BLaER1 (cell line): ENCODE measurements around the gene RASA4B.

Experiments used
- H3K27ac ChIP-seq: shearing (Covaris generic); formaldehyde crosslinking; 2 replicates; pipeline ENCODE4 v1.8.1; 2022
- H3K27me3 ChIP-seq: shearing (Covaris generic); formaldehyde crosslinking; 2 replicates; pipeline ENCODE4 v1.8.1; 2022
- H3K36me3 ChIP-seq: shearing (Covaris generic); formaldehyde crosslinking; 2 replicates; pipeline ENCODE4 v1.8.1; 2022
- H3K4me1 ChIP-seq: shearing (Covaris generic); formaldehyde crosslinking; 2 replicates; pipeline ENCODE4 v1.8.1; 2022
- H3K4me2 ChIP-seq: shearing (Covaris generic); formaldehyde crosslinking; 2 replicates; pipeline ENCODE4 v1.8.1; 2022
- H3K4me3 ChIP-seq: shearing (Covaris generic); formaldehyde crosslinking; 2 replicates; pipeline ENCODE4 v1.8.1; 2022
- H3K9ac ChIP-seq: shearing (Covaris generic); formaldehyde crosslinking; 2 replicates; pipeline ENCODE4 v1.8.1; 2022
- H3K9me3 ChIP-seq: shearing (Covaris generic); formaldehyde crosslinking; 2 replicates; pipeline ENCODE4 v1.8.1; 2022
- H4K20me1 ChIP-seq: shearing (Covaris generic); formaldehyde crosslinking; 2 replicates; pipeline ENCODE4 v1.8.1; 2022
- Cebpa-rat ChIP-seq: shearing (Covaris generic); IDR thresholded peaks from 2 replicates; pipeline ENCODE4 v1.8.1; 2022

Gene RASA4B

DNA sequence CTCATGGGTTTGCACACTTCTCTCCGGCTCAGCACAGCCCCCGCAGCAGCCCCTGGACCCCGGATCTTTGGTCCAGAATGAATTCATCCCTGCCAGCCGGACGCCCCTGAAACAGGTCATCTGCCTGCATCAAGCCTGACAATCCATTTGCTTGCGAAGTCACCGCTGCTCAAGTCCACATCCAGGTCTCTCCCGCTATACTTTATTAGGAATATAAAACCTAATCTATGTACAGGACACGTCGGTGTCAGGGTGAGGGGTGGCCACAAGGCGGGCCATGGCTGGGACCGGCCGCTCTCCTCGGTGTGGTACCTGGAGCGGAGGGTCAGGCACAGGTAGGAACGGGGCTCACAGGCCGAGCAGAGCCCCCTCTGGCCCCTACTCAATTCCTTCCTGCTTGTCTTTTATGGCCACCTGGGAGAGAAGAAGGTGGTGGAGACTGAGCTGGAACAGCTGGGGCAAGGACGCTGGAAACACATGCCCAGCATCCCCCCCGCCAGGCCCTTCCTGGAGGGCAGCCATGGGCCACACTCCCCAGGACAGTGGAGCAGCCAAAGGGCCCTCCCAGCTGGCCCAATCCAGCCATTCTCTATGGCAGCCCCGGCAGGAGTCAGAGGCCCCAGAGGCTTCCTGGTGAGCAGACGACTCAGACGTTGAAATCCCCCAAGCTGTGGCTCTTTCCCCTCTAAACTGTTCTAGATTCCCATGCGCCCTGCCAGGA lies 44.1 kb downstream of the RASA4B start:
- Histone ChIP-seq H3K4me3 (no peak overlapping the region), H3K36me3 (peaks cover 61% of the 10 kb centered on the region), H3K27me3 (no peaks in the 10 kb centered on the region), H3K4me2 (peak overlapping the region; percentile 18), H4K20me1 (peaks cover 28% of the 10 kb centered on the region), H3K4me1 (peaks cover 27% of the 10 kb centered on the region), H3K27ac (peak overlapping the region; percentile 24; the same call in 1 of the 2 replicates), H3K9ac (no peak overlapping the region), H3K9me3 (no peaks in the 10 kb centered on the region)
- TF ChIP-seq Cebpa-rat = no peak

DNA sequence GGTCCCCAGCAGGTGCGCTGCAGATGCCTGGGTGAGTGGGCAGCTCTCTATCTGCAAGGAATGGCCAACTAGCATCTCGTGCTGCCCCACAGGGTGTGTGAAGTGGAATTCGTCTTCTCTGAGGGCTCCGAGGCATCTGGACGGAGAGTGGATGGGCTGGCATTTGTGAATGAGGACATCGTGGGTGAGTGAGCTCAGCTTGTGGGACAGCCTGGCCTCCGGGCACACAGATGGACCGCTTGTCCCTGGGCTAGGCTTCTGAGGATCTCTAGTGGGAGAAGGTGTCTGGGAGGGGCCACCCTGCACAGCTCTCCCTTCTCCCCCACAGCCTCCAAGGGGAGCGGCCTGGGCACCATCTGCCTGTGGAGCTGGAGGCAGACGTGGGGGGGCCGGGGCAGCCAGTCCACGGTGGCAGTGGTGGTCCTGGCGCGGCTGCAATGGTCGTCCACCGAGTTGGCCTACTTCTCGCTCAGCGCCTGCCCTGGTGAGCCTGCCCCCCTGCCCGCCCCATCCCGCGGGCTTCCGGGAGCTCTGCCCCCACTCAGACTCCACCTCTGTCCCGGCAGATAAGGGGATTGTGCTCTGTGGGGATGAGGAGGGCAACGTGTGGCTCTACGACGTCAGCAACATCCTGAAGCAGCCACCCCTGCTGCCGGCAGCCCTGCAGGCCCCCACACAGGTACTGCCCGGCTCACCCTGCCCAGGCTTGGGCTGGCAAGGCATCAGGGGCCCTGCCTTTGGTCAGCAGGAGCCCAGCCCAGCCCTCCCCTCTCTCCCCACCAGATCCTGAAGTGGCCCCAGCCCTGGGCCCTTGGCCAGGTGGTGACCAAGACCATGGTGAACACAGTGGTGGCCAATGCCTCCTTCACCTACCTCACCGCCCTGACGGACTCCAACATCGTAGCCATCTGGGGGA lies 45.2 kb downstream of the RASA4B start:
- Histone ChIP-seq H3K4me2 (no peak overlapping the region; the same call in 1 of the 2 replicates), H3K36me3 (peaks cover 72% of the 10 kb centered on the region), H3K4me1 (peaks cover 37% of the 10 kb centered on the region), H3K9ac (no peak overlapping the region), H3K27me3 (no peaks in the 10 kb centered on the region), H4K20me1 (peaks cover 38% of the 10 kb centered on the region), H3K27ac (no peak overlapping the region), H3K9me3 (no peaks in the 10 kb centered on the region), H3K4me3 (no peak overlapping the region)
- TF ChIP-seq Cebpa-rat = no peak

DNA sequence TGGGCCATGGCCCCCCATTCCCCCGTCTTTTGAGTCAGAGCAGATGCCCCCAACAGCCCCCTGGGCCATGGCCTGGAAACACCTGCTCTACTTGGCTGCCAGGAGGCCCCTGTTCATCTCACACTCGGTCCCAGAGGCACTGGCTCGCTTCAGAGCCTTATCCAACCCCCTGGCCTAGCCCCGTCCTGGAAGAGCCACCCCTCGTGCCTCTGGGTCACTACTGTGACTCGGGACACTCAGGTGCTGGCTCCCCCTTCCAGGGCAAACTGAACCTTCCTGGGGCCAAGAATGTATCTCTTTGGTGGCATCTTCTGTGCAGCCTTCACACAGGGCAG lies 45.8 kb downstream of the RASA4B start:
- TF ChIP-seq Cebpa-rat = no peak
- H3K27me3 ChIP-seq = no peaks in the 10 kb centered on the region
- no peak overlapping the region for H3K4me3 ChIP-seq
- H3K9ac ChIP-seq = no peak overlapping the region
- peaks cover 43% of the 10 kb centered on the region for H3K4me1 ChIP-seq
- peaks cover 42% of the 10 kb centered on the region for H4K20me1 ChIP-seq
- H3K36me3 ChIP-seq = peaks cover 74% of the 10 kb centered on the region
- 0 out of 2 replicates have a peak overlapping the region, but pooled peaks have one; percentile 13 for H3K27ac ChIP-seq
- no peak overlapping the region; the same call in 1 of the 2 replicates for H3K4me2 ChIP-seq
- H3K9me3 ChIP-seq = no peaks in the 10 kb centered on the region

DNA sequence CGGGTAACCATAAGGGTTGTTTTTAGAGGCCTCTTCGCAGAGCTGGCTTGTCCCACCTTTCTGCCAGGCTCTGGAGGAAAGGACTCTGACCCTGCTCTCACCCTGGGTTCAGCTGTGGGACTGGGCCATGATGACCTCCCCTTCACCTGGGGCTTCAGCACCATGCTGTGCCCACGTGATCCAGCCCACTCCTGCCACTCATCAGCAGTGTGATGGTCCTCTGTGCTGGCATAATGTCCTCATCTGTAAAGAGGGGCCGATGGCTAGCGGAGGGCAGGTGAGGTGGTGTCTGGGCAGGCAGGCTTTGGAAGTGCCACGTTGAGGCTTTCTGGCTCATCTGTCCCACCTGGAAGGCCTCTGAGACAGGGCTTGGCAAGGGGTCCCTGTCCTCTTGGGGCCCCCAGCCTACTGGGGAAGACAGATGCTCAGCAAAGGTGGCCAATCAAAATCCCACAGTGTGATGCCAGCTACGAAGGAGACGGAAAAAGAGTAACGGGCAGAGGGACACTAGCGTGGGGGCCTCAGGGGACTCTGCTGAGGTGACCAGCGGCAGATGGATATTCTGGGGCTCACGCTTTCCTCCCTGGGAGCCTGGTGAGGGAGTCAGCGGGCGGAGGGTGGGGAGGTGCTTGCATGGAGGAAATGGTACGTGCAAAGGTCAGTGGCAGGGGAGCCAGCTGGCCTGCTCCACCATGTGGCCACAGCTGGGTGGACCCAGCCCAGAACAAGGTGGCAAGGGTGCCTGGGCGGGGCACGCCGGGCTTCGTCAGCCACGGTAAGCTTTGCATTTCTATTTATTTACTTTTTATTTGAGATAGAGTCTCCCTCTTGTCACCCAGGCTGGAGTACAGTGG lies 47.4 kb downstream of the RASA4B start:
- Histone ChIP-seq H3K4me1 (peaks cover 59% of the 10 kb centered on the region), H4K20me1 (peaks cover 55% of the 10 kb centered on the region), H3K9me3 (no peaks in the 10 kb centered on the region), H3K9ac (no peak overlapping the region), H3K4me2 (no peak overlapping the region), H3K4me3 (no peak overlapping the region), H3K36me3 (peaks cover 70% of the 10 kb centered on the region), H3K27ac (no peak overlapping the region), H3K27me3 (no peaks in the 10 kb centered on the region)
- TF ChIP-seq Cebpa-rat = no peak

- H3K4me3 ChIP-seq = no peak overlapping the region
- H4K20me1 ChIP-seq = peaks cover 55% of the 10 kb centered on the region
- H3K4me1 ChIP-seq = peaks cover 59% of the 10 kb centered on the region
- TF ChIP-seq Cebpa-rat = no peak
- peaks cover 68% of the 10 kb centered on the region for H3K36me3 ChIP-seq
- H3K9ac ChIP-seq = 0 out of 2 replicates have a peak overlapping the region, but pooled peaks have one; percentile 61
- 0 out of 2 replicates have a peak overlapping the region, but pooled peaks have one; percentile 62 for H3K4me2 ChIP-seq
- H3K9me3 ChIP-seq = no peaks in the 10 kb centered on the region
- no peak overlapping the region for H3K27ac ChIP-seq
- no peaks in the 10 kb centered on the region for H3K27me3 ChIP-seq
These were observed 48.1 kb downstream of the RASA4B start for GRCh38 chr7:102469351-102469971.

GRCh38 chr7:102468478-102469350 lies 48.9 kb downstream of the RASA4B start:
- H3K4me1 ChIP-seq = peaks cover 62% of the 10 kb centered on the region
- H3K9me3 ChIP-seq = no peaks in the 10 kb centered on the region
- H3K36me3 ChIP-seq = peaks cover 66% of the 10 kb centered on the region
- no peak for TF ChIP-seq Cebpa-rat
- H3K4me2 ChIP-seq = peak overlapping the region; percentile 62
- peak overlapping the region; percentile 53; the same call in 1 of the 2 replicates for H3K27ac ChIP-seq
- peaks cover 52% of the 10 kb centered on the region for H4K20me1 ChIP-seq
- H3K4me3 ChIP-seq = no peak overlapping the region
- no peaks in the 10 kb centered on the region for H3K27me3 ChIP-seq
- H3K9ac ChIP-seq = peak overlapping the region; percentile 61; the same call in 1 of the 2 replicates

GRCh38 chr7:102467581-102468477 lies 49.7 kb downstream of the RASA4B start:
- Histone ChIP-seq H3K27me3 (no peaks in the 10 kb centered on the region), H3K27ac (peak overlapping the region; percentile 53), H3K4me3 (no peak overlapping the region), H3K9ac (peak overlapping the region; percentile 61; the same call in 1 of the 2 replicates), H3K4me1 (peaks cover 65% of the 10 kb centered on the region), H3K9me3 (no peaks in the 10 kb centered on the region), H3K4me2 (peak overlapping the region; percentile 62), H3K36me3 (peaks cover 57% of the 10 kb centered on the region), H4K20me1 (peaks cover 46% of the 10 kb centered on the region)
- no peak for TF ChIP-seq Cebpa-rat
